ENCODE measurements around the gene SEL1L3. TPM values are rescaled to one million over a fixed set of nuclear protein-coding genes. Genes with fewer than 3 reads are reported as not detected.

Gene SEL1L3
- total and polyA plus RNA-seq, 2 donors (not counting 3 experiments of a cell fraction or from before 2014, with no cell fraction given), result 53.4 to 122 TPM

GRCh38 chr4:25892796-25893195 is 30.0 kb upstream of the SEL1L3 start:
- DNase-seq (ENCODE audit: low read depth, low spot score) (no peak), FAIRE-seq (no peak)
- no peaks in the 10 kb centered on the region for H3K4me1 ChIP-seq (ENCODE audit: control insufficient read depth, extremely low read depth, insufficient read depth, low read length)
- no TSS peak for BruUV-seq (replicated peaks)
- intact Hi-C loops (cut with micrococcal nuclease) (no loop called here), dilution Hi-C loops (cut with MboI; ENCODE audit: extremely low pct_ligation_motif_present, low sequenced_read_pairs) (no loop called here)
- CTCF ChIA-PET, result interaction anchor here (1.6 kb wide), 1 partner anchor 10 kb away, joined by 3 read pairs; no protein-coding TSS in a partner anchor
- no peak overlapping the region for H3K4me3 ChIP-seq (replicated peaks in 1 of 3; ENCODE audit: insufficient read depth in 1 of 3, low read depth in 1 of 3, low read length in 3 of 3)
- no peaks in the 10 kb centered on the region for H3K79me2 ChIP-seq (ENCODE audit: control insufficient read depth, insufficient read depth, low read length)
- no peaks in the 10 kb centered on the region for H3K9me3 ChIP-seq (replicated peaks; ENCODE audit: control insufficient read depth, insufficient read depth, low read length)
- H3K9ac ChIP-seq (replicated peaks; ENCODE audit: extremely low read depth, insufficient read depth, low read length), result no peak overlapping the region
- H3K27ac ChIP-seq (ENCODE audit: insufficient read depth, low read depth, low read length), result no peak overlapping the region
- H3K9me1 ChIP-seq (replicated peaks; ENCODE audit: control insufficient read depth, extremely low read depth, insufficient read depth, low read length), result no peaks in the 10 kb centered on the region
- no peak overlapping the region for H3K4me2 ChIP-seq (ENCODE audit: insufficient read depth, low read length)
- no peak overlapping the region for H2AFZ ChIP-seq (ENCODE audit: low read depth, low read length)
- no peaks in the 10 kb centered on the region for H3K36me3 ChIP-seq (ENCODE audit: control insufficient read depth in 2 of 2, extremely low read depth in 1 of 2, insufficient read depth in 2 of 2, low read length in 2 of 2)
- TF ChIP-seq EZH2 (IDR thresholded peaks at IDR 0.05; ENCODE audit: borderline replicate concordance, low read depth, low read length, severe bottlenecking) (no peak), POLR2AphosphoS5 (IDR thresholded peaks at IDR 0.05; ENCODE audit: insufficient read depth, low read depth, low read length) (no peak), JUN (IDR thresholded peaks at IDR 0.05; ENCODE audit: borderline replicate concordance, insufficient read depth, insufficient read length, low read depth) (no peak), POLR2A (IDR thresholded peaks at IDR 0.05; ENCODE audit: low read depth, low read length) (no peak), MYC (IDR thresholded peaks at IDR 0.05; ENCODE audit: low read depth, low read length) (no peak), CTCF (IDR thresholded peaks at IDR 0.05; ENCODE audit: extremely low read depth in 1 of 2, insufficient read depth in 1 of 2, low read depth in 1 of 2, low read length in 2 of 2) (no peak), FOS (IDR thresholded peaks at IDR 0.05; ENCODE audit: borderline replicate concordance, insufficient read depth, low read length) (no peak), GATA2 (IDR thresholded peaks at IDR 0.05; ENCODE audit: insufficient read depth, insufficient read length, low read depth, low read length) (no peak)
- TF ChIP-seq, protein P1, sequence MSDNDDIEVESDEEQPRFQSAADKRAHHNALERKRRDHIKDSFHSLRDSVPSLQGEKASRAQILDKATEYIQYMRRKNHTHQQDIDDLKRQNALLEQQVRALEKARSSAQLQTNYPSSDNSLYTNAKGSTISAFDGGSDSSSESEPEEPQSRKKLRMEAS (IDR thresholded peaks at IDR 0.05; ENCODE audit: insufficient read depth, insufficient read length), result no peak
- no peaks in the 10 kb centered on the region for H3K27me3 ChIP-seq (ENCODE audit: control insufficient read depth in 2 of 2, insufficient read depth in 2 of 2, low read length in 2 of 2)
- POLR2A ChIA-PET, result no interaction called here
- H4K20me1 ChIP-seq (replicated peaks; ENCODE audit: control insufficient read depth, extremely low read depth, insufficient read depth, low read length), result no peaks in the 10 kb centered on the region

All from endothelial cell of umbilical vein (primary cell).